NCI-H2196 (cell line): ENCODE measurements around the gene OSBPL7.
A peak's percentile ranks its signal among the peaks of the same experiment; 100 is the strongest.

Experiments used
- DNase-seq: peaks from one replicate; lab custom pipeline; 2025; ENCODE audit not compliant: unreplicated experiment; lab: John Stamatoyannopoulos, UW

The OSBPL7 gene

DNA sequence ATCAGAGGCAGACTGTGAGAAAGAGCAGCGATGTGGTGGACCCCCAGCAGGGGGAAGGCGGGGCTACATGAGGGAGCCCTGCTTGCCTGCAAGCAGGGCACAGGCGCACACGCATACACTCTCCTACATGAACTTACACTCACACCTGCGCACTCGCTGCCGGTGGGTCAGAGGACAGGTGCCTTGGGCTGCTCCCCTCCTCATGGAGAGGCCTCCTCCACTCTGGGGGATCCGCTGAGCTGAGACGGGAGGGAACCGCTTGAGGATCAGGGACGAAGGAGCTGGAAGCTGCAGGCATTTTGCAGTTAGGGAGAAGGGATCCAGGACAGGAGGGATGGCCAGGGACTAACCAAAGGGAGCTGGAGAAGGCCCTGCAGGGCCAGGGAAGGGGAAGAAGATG is 14.2 kb downstream of the OSBPL7 start:
- no peak for DNase-seq

DNA sequence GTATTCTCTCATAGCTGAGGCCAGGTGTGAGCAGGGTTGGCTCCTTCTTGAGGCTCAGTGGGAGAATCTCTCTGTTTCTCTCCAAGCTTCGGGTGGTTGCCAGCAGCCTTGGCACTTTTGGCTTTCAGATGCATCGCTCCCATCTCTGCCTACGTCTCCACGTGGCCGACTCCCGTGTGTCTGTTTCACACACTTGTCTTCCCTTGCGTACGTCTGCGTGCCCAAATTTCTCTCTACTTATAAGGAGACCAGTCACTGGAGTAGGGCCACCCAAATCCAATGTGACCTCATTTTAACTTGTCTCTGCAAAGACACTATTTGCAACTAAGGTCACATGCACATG is 14.7 kb downstream of the OSBPL7 start:
- DNase-seq = no peak

DNA sequence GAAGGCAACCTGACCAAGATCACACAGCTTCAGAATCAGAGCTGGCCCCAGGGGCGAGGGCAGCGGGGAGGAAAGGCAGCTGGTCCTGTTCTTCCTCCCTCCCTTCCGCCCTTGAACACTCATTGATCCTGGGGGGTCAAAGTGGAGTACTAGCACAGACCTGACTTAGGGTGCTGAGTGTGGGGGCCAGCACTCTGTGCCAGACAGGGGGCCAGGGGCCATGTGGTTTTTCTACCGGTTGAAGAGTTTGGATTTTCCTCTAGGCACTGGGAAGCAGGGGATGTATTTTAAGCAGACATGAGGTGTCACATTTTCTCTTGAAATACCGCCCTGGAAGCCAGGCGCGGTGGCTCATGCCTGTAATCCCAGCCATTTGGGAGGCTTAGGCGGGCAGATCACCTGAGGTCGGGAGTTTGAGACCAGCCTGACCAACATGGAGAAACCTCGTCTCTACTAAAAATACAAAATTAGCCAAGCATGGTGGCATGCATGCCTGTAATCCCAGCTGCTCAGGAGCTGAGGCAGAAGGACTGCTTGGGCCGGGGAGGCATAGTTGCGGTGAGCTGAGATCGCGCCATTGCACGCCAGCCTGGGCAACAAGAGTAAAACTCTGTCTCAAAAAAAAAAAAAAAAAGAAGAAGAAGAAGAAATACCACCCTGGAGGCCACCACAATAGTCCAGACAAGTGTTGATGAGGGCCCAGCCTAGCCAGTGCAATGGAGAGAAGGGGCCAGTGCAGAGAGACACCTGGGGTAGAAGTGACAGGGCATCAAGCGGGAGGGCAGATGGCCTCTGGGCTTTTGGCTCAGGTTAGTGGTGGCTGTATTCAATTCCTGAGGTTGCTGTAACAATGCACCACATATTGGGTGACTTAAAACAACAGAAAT is 15.3 kb downstream of the OSBPL7 start:
- DNase-seq = no peak

DNA sequence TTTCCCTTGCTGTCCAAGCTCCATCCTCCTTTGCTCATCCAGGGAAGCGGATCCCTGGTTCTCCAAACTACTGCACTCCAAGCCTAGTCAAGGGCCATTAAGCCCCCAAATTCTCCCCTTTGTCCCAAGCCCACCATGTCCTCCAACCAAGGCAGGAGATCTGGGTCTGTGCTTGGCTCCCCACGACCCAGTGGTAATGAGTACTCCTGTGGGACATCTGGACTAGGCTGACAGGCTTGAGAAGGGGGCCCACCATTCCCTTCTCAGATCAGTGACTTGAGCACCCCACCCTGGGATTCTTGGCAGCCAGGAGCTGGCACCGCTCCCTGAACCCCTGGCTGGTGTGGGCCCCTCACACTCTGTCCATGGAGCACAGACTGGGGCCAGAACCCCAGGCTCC is 17.1 kb downstream of the OSBPL7 start:
- DNase-seq = no peak

DNA sequence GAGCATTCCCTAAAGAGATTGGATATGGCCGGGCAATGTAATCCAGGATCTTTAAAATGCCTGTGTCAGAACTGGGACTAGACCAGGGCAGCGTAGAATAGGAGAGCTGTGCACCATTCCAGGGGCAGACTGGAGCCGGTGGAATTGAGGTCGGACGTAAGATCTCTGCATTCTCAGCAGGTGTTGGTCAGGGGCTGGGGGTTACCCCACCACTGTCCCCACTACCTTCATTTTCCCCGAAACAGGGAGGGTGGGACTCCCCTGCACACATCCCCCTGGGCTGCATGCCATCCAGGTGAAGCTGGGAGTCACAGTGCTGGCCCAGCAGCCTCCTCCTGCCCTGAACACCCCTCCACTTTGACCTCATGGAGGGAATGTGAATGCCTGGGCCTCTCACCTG is 17.8 kb downstream of the OSBPL7 start:
- no peak for DNase-seq

DNA sequence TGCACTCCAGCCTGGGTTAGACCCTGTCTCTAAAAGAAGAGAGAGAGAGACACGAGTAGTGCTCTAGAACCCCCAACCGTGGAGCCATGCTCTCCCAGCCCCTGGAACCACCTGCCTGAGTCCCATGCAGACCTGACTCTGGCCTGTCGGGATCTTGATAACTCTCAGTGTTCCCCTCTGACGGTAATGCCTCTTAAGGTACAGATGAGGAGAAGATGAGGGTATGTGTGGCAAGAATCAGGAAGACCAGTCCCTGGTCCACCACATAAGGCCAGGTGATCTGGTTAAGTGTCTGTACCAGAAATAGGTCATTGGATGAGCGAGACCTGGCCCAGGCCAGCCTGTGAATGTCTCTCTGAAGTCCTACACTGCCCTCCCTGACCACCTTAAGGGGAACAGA is 18.4 kb downstream of the OSBPL7 start:
- DNase-seq = no peak

DNA sequence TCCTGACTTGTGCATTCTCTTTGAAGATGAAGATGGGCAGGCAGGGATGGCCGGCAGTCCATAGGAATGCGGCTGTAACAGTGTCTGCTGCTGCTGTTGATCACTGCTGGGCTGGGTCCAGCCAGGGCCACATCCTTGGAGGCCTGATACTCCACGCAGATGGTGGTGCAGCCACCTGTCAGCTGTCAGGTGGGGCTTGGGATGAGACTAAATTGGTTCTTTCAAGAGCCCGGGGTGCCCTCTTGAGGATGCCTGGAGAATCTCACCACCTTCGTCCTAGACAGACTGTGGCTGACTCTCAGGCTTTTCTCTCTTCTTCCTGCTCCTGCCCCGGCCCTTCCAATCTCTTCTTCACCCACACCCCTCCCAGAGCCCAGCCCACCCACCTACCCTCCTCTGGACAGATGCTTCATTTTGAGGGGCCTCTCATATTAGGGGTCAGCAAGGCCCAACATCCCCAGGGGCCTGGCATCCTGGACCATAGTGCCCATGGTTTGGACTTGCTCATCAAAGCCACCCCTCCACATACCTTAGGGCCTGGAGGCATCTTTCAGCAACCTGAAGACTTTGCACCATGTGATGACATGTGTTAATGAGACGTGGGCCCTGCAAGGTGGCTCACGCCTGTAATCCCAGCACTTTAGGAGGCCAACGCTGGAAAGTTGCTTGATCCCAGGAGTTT is 19.1 kb downstream of the OSBPL7 start:
- peak; percentile 79 for DNase-seq

DNA sequence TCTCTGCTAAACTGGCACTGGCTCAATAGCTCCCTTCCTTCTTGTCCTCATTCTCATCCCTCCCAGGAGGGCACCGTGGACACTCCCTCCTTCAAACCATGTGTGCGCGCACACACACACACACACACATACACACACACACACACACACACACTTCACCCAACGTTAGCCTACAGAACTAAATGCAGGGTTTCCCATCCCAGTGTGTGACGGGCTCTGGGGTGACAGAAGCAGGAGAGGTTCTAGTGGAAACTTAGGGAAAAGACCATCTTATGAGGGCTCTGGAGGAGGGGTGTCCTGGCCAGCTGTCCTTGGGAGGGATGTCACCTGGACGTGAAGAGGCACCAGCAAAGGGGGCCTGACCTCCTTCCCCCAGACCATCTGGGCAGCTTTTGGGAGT is 19.7 kb downstream of the OSBPL7 start:
- DNase-seq = no peak

DNA sequence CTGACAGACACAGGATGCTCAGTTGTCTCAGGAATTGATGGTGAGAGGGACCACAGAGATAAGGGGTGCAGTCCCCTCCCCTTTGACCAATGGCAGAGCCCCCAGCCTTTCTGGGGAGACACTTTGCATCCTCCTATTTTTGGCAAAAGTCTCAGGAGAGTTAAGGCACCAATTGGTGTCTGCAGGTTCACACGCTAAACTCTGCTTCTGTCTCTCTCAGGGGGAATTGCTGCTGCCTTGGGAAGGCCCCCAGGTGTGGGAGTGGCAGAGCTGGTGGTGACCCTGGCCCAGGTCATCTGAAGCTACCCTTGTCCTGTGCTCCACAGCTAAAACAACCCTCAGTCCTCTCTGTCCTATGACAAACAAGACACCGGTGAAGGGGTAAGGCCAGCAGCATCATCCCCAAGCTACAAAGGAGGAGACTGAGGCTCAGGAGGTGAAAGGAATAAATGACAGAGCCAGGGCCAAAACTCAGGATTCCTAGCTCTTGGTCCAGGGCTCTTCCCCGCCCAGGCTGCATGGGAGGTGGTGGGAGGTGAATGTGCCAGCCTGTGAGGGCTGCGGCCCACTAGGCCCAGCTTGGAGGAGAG is 20.3 kb downstream of the OSBPL7 start:
- no peak for DNase-seq

DNA sequence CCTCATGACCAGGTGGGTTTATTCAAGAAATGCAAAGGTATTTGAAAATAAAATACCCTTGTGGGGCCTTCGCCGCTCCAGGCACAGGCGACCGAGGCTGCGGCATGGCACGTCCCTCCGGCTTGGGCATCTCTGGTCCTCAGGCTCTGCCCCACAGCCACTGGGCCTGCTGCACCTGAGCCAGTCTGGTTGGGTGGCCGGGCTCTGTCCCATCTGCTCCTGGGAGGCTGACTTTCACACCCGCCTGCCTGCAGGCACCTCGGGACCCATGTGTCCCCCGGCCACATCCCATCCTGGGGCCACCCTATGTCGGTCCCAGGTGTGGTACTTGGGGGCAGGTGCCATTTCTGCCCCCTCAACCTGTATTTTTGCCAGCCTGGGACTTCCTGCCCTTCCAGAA is 20.9 kb downstream of the OSBPL7 start:
- DNase-seq = no peak

DNA sequence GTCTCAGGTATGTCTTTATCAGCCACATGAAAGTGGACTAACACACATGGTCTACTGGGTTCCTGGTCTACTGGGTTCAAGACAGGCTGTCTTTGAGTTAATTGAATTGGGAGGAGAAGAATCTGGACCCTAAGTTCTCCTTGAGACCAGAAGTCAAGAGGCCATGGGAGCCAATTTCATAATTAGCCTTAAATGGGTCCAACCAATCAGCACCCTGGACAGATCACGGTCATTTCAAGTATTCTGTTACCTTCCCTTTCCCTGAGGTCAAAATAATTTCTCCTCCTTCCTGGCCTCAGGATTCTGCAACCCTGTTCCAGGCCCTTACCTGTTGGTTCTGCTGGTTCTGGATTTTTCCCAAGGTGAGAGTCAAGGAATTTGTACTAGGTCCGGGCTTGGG is 23.8 kb downstream of the OSBPL7 start:
- no peak for DNase-seq

DNA sequence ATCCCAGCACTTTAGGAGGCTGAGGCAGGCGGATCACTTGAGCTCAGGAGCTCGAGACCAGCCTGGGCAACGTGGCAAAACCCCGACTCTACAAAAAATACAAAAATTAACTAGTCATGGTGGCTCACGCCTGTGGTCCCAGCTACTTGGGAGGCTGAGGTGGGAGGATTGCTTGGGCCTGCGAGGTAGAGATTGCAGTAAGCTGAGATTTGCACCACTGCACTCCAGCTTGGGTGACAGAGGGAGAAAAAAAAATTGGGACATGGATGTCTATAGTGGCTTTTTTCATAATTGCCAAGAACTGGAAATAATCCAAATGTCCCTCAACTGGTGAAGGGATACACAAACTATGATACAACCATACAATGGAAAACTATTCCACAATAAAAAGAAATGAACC is 28.6 kb downstream of the OSBPL7 start:
- DNase-seq = no peak

DNA sequence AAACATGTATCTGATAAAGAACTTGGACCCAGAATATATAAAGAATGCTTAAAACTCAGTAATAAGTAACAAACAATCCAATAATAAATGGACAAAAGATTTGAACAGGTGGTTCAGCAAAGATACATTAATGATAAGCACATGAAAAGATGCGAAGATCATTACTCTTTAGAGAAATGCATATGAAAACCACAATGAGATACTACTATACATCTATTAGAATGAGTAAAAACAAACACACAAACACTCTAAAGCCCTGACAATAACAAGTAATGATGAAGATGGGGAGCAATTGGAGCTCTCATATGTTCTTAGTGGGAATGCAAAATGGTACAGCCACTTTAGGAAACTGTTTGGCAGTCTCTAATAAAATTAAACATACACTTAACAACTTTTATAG is 29.1 kb downstream of the OSBPL7 start:
- no peak for DNase-seq

DNA sequence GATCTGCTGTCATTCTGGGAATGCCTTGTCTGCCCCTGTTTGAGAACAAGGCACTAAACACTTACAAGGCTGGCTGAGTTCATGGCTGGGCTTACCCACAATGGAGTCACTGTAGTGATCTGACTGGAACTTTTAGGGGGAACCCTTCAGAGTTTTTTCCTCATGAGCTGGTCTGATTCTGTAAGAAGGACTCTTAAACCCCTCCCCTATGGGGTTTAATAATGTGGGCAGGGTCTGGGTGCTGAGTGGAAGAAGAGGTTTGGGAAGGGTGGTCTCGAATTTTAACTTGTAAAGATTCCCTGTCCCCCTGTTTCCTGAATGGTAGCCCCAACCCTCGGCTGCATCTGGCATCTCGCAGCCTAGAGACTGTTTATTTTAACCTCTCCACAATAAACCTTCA is 30.6 kb downstream of the OSBPL7 start:
- no peak for DNase-seq

DNA sequence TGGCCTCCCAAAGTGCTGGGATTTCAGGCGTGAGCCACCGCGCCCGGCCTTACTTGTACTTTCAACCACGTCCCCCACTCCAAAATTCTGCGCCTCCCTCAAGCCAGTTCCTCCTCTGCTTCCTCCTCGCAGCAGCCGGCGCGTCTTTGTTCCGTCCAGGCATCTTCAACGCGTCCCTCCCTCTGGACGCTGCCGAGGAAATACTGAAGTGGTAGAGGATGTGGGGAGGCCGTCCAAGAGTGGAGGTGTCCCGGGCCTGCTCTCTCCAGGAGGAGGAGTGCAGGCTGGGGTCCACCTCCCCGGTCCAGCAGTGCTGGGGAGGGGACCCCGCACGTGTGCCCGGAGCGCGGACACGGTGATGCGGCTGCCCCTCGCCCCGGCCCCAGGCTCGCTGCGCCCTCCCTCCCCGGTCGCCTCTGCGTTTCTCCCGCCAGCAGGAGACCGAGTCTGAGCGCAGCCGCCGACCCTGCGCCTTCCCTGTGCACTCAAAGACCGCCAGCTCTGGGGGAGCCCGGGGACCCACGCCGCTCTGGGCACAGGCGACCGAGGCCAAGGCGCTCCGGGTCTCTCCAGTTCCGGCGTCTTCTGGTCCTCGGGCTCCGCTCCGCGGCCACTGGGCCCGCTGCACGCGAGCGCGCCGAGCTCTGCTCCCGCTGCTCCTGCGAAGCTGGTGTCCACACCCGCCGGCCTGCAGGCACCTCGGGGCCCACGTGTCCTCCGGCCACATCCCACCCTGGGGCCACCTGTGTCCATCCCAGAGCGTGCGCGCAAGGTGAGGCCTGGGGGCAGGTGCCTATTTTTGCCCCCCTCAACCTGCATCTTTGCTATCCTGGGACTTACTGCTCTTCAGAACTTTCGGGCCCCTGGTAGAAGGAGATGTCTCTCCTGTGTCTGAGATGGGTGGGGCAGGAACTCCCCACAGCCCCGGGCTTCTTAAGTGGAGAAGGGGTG is 31.7 kb downstream of the OSBPL7 start:
- DNase-seq = peak; percentile 71

DNA sequence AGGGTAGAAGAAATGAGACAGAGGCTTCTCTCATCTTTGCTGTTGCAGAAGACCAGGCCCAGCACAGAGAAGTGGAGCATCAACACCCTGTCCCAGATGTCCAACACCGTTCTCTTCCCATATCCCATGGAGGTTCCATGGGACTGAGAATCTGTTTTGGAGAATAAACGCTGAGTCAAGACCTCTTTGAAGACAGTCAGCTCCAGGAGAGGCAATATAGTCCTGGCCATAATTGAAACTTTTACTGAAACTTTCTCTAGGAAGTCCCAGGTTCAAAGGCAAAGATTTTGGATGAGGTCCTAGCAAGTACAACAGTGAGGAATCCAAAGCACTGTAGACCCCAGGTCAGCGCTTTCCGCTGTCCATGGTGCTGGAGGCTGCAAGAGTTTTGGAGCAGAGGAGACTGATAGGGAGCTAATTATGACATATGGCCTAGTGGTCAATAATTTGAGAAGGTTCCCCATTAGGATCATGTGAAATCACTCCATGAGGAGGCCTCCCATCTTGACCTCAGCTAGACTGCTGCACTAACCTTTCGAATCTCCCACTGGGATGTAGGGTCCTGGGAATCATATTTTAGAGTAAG is 36.0 kb downstream of the OSBPL7 start:
- no peak for DNase-seq

DNA sequence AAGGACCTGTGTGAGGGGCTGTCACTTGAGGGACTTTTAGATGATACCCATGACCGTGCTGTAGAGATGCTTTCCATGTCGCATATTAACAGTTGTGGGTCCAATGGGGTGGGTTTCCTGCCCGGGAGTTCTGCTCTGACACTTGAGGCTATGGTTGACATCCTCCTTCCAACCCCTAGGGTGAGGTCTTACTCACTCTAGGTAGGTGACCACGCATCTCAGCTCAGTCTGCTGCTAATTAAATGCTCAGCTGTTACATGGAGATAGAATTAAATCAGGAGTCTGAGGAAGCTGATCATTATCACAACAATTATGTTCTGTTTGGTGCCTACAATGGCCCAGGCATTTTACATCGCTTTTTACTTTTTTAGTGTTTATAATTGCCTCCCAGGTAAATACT is 40.2 kb downstream of the OSBPL7 start:
- DNase-seq = no peak

DNA sequence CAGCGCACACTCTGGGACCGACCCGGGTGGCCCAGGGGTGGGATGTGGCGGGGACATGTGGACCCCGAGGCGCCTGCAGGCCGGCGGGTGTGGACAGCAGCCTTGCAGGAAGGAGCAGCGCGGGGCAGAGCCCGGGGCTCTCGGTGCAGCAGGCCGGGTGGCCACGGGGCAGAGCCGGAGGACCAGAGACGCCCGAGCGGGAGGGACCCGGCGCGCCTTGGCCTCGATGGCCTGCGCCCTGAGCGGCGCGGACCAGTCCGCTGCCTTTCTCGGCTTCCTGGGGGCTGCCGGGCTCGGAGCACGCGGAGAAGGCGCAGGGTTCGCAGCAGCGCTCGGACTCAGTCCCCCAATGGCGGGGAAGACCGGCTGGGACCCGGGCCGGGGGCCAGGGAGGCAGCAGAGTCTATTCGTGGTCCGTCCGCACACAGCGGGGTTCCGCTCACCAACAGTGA is 43.4 kb downstream of the OSBPL7 start:
- no peak for DNase-seq

DNA sequence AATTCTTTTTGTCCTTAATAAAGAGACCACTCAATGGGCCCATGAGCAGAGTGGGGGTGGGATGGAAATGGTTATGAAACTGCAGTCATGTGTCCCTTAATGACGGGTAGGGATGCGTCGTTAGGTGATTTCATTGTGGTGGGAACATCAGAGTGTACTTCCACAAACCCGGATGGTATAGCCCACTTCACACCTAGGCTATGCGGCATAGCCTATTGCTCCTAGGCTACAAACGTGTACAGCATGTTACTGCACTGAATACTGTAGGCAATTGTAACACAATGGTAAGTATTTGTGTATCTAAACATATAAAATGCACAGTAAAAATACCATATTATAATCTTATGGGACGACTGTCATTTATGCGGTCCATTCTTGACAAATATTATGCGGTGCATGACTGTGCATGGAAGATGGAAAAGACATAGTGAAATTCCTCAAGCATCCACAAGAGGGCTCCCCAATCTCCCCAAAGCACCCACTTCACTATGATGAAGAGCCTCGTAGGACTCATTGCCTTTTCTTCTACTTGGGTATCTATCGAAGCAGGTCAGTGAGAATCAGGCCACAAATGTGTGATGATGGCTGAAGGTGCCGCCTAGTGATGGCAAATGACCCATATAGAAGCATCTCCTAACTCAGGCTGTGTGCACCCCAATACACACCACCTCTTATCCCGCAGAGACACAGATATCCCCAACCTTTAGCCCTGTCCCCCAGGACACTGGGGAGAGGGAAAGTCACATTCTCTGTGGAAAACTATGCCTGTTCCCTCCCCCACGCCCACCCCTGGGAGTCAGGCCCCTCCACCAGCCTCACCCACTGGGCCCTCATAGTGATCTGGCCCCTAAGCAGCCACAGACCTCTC is 45.0 kb downstream of the OSBPL7 start:
- peak; percentile 54 for DNase-seq
